EH (cell line): ENCODE results near the gene GALNT10.

Source experiments
- DNase-seq: peaks from one replicate; pipeline ENCODE4 v3.0.0-alpha.2; 2015; ENCODE audit warnings: low read depth

The GALNT10 gene

DNA sequence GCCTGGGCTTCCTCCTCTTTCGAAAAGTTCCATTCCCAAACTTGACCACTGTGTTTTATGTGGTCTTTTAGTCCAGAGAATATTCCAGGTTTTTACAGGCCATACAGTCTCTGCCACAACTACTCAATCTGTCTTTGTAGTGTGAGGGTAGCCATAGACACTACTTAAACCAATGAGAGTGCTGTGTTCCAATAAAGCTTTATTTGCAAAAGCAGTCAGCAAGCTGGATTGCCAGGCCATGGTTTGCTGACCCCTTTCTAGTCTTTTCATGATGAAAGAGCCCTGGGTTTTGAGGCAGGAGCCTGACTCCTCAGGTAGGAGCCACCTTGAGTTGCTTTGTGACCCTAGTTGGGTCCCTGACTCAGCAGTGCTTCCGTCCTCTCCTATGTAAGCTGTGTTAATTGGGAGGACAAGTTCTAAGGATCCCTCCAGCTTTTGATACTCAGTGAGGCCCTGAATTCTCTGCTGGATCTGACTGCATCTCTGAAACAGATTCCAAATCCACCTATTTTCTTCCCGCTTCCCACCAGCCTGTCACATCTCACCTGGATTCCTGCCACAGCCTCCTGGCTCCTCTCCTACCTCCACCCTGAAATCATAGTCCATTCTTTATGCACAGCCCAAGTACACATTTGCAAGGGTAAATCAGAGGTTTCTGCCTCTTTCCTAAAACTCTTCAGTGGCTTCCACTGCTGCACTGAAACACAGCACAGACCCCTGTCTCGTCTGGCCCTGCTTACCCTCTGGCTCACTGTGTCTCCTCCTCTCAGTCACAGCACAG lies 13.5 kb downstream of the GALNT10 start:
- DNase-seq = no peak

DNA sequence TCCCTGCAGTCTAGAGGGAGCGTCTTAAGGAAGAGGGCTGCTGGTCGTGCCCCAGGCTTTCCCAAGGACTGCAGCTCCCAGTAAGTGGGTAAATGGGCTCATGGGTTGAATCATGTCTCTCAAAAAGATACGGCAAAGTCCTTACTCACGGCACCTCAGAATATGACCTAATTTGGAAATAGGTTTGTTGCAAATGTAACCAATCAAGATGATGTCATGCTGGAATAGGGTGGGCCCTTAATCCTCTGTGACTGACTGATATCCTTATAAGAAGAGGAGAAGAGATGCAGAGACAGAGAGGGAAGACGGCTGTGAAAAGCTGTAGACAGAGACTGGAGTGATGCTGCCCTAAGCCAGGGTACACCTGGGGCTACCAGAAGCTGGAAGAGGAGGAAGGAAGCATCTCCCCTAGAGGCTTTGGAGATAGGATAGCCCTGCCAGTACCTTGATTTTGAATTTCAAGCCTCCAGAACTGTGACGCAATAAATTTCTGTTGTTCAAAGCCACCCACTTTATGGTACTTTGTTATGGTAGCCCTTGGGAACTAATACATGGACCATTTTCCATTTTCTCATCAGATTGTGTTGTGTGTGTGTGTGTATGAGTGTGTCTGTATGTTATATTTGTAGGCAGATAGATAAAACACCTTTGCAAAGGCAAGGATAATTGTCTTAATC lies 15.0 kb downstream of the GALNT10 start:
- DNase-seq = peak; percentile 91

DNA sequence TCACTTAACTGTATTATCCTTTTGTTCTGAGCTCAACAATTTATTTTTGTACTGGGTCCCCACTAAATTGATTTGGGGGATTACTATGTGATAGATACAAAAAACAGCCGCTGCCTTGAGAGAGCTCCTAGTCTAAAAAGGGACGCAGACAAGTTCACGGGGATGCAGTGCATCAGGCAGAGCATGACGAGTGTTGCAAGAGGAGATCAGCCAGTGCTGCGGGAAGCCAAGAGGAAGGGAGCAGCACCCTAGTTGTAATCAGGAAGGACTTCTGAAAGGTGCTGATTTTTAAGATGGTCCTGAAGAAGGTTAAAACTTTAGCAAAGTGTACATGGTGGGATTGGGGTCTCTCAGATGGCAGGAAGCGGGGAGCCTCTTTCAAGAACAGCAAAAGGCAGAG lies 15.8 kb downstream of the GALNT10 start:
- no peak for DNase-seq

DNA sequence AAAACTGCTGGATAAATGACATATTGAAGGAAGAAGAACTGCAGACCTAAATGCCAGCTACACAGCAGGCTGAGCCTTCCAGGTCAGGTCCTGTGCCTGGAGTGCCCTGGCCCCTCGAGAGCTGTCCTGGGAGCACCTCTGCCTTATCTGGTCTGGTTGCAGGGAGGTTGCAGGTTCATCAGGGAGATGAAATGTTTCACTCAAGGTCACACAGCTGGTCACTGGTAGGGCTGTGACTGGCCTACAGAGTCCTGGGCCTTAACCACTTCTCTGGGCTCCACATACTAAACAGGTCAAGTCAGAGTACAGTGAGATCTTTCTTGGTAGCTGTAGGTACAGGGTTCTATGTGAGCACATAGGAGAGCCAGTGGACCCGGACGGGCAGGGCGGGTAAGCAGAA lies 16.7 kb downstream of the GALNT10 start:
- DNase-seq = no peak

DNA sequence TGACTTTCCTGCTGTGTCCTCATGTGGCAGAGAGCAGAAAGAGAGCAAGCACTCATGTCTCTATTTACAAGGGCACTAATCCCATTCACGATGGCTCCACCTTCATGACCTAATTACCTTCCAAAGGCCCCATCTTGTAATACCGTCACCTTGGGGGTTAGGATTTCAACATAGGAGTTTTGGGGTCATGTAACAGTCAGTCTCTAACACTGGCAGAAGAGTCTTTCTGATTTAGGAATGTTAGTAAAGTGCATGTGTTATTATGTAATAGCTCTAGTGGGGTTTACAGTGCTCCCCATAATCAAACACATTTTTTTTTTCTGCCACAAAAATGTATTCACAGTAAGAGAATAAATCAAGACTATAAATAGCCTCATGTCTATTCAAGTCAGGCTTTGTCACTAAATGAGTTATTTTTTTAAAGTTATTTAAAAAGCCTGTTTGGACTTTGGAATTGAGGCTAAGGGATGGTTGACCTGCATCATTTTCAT lies 19.1 kb downstream of the GALNT10 start:
- peak; percentile 78 for DNase-seq

DNA sequence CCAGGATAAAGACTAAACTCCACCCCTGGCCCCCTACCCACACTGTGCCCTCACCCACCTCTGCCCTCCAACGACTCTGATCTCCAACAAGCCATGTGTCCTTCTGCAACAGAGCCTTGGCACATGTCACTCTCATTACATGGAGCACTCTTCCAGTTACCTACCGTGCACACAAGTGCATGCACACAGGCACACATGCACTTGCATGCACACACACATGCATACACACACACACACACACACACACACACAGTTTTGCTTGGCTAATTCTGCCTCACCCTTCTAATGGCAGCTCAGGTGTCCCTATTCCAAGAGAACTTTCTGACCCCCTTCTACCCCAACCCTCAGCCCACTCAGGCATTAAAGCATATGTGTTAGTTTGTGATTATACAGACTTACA lies 19.6 kb downstream of the GALNT10 start:
- DNase-seq = no peak

DNA sequence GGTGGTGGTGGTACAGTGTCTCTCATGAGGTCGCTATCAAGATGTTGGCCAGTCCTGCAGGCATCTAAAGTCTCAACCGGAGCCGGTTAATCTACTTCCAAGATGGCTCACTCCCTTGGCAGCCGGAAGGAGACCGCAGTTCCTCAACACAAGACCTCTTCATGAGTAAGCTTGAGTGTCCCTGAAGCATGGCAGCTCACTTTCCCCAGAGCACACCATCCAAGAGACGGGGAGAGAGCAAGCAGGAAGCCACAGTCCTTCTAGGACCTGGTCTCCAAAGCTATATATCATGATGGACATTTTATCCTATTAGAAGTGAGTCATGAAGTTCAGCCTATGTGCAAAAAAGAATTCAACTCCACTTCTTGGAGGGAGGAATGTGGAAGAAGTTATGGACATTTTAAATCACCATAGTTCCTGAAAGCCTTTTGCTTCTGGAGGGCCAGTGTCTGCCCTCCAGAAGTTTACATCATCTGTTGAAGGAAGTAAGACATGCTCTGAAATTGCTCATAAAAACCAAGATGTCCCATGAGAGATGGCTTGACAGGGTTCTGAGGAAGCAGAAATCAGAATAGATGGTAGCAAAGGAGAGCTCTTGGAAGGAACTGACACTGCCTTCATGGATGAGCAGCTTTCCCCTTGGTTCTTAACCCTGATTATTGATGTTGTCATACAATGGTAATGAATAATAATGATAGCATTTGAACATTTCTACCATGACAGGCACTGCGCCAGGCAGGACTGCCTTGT lies 21.3 kb downstream of the GALNT10 start:
- peak; percentile 94 for DNase-seq

DNA sequence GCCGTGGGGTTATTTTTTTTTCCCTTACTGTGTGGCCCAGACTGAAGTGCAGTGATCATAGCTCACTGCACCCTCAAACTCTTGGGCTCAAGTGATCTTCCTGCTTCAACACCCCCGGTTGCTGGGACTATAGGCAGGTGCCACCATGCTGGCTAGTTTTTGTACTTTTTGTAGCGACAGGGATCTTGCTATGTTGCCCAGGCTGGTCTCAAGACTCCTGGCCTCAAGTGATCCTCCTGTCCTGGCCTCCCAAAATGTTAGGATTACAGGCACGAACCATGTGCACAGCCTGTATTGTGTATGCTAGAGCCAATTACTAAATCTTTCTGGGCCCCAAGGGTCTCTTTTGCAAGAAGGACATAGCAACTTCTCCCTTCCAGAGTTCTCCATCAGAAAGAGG lies 23.1 kb downstream of the GALNT10 start:
- DNase-seq = no peak

DNA sequence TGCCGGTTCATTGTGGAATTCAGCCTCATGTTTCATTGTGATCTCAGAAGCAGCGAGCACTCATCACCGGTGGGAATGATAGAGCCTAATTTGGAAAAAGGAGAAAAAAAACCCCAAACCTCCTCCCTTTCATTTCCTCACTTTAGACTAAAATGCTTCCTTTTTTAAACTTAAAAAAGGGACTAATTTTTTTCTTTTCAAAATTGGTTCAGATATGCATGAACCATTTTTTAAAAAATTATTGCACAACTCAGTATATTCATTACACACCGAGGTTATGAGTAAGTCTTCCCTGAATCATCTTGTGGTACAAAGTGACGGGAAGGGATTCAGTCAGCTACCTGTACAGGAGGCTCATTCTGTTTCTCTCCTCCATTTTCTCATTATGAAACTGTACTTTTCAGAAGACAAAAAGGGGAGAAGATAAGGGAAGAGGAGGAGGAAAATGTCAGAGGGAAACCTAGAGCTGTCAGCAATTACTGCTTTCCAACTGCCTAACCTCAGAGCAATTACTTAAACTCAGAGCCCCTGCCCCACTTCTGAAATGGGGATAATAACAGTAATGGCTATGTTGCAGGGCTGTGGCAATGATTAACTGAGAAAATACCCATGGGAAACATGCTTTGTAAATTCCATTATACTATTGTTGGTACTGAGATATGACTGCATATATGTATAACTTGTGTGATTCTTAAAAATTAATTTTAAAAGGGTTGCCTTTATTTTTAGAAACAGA lies 24.0 kb downstream of the GALNT10 start:
- peak; percentile 60 for DNase-seq

DNA sequence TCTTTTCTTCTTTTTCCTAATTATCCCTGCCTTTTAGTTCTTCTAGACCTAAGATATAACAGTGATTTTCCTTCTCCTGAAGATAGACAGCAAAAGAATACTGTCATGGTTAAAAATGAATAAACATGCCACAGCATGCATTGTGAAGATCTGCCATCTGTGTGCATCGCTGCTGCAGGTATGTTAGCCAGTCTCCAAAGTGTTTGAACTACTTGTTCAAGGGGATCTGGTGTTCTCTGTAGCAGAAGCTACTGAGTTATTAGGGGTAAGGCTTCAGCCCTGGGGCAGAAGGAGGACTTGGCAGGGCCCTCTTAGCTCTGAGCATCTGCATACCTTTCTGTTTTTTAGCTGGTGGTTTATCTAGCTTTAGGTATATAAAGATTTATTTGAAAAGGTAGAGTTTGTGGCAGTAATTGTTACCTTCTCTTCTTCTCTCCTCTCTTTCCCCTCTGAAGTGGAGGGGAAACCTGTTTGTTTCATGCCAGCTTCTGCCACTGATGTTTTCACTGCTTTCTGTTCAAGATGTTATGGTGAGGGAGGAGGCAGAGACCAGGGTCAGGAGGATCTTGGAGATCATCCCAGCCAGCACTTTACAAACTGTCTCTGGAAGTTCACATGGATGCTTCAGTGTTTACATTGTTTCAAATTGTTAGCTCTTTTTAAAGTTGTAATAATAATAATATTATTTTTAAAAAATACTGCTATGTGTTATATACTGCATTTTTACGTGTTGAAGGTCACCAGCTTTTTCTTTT lies 25.2 kb downstream of the GALNT10 start:
- DNase-seq = peak; percentile 54

DNA sequence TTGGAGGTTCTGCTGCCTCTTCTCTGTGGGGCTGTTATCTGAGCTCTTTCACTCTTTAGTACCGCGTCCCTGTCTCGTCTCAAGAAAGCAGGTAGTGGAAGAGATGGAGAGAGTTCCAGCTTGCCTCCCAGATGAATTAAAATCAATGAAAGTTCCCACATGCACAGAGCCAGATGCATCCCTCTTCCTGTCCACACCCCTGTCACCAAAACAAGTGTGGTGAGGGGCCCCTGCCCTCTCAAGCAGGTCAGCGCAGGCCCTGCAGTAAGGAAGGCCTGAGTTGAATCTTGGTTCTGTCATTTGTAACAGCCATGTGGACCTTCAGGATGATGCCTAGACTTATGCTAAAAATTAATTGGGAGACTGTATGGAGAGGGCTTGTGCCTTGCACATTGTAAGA lies 26.9 kb downstream of the GALNT10 start:
- DNase-seq = no peak

DNA sequence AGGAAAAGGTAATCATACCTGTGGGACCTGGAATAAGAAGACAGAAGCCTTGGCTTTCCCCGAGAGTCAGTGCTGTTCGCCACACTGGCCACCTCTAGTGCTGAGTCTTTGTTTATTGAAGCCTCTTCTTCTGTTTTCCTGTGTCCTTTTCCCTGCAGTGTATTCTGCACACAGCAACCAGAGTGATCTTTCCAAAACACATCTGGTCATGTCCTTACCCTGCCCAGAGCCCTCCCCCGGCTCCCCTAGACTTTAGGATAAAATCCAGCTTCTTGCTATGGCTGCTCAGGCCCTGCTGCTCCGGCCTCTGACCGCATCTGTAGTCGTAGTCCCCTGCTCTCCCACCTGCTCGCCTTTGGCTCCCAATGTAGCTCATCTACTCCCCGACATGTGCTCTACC lies 28.3 kb downstream of the GALNT10 start:
- no peak for DNase-seq

DNA sequence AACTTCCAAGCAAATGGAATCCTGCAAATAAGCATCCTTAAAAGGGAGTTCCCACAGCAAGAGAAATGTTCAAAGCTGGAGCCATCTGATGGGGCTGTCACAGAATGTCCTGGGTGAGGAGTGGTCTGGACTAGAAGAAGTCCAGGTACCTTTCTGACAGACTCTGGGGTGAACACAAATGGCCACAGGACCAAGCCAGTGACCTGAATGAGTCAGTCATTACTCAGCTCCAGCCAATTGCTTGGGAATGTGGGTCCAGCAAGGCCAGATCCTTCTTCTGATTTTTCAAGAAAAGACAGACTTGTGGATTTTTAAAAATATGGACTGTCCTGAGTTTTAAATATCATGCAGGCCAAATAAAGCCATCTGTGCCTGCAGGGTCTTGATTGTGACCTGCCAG lies 30.1 kb downstream of the GALNT10 start:
- DNase-seq = peak; percentile 87

DNA sequence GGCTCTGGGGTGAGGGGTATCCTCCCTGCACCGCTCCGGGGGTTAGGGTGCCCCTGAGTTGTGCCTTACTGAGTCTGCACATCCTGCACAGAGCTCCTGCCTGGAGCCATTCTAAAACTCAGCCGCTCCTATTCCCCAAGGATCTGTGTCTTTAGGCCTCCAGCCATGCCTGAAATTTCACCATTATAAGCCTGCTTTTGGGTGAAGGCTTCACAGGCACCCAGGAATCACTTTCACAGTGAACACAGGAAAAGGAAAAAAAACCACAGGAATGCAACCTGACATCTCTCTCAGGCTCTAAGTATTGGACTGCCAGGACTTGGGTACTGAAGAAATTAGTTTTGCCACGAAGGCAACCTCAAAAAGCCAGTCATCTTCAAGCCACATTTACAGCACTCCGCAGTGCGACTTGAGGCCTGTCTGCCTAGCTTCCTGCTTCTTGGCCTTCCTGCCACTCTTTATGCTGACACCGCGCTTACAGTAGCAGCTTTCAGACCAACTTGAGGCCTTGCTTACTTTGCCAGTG lies 30.9 kb downstream of the GALNT10 start:
- DNase-seq = peak; percentile 98

DNA sequence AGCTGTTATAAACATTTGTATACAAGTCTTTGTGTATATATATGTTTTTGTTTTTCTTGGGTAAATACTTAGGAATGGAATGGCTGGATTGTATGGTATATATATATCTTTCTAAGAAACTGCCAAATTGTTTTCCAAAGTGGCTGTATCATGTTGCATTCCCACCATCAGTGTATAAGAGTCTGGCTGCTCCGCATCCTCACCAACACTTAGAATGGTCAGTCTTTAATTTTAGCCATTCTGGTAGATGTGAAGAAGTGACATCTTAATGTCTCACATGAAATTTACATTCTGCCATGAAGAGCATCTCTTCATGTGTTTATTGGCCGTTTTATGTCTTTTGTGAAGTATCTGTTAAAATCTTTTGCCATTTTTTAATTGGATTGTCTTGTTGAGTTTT lies 31.9 kb downstream of the GALNT10 start:
- DNase-seq = no peak

DNA sequence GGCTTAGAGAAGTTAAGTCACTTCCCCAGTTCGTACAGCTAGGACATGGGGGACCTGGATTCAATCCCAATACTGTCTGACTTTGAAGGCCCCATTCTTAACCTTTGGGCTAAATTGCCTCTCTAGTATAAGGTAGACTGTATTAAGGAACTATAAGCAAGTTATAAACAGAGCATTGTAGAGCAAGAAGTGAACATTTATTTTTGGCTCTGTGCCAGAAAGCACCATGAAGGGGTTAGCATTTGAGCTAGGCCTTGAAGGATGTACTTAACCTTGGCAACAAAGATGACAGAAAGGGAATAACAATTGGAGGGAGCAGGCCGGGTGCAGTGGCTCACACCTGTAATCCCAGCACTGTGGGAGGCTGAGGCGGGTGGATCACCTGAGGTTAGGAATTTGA lies 32.8 kb downstream of the GALNT10 start:
- no peak for DNase-seq

DNA sequence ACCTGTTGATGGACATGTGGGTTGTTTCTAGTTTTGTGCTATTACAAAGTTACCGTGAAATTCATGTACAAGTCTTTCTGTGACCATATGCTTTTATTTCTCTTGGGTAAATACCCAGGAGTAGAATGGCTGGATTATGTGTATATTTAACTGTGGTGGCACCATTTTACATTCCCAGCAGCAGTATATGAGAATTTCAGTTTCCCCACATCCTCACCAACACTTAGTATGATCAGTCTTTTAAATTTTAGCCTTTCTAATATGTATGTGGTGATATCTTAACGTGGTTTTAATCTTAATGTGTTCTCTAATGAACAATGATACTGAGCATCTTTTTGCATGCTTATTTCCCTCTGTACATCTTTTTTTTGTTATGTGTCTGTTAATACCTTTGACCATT lies 36.6 kb downstream of the GALNT10 start:
- DNase-seq = no peak

DNA sequence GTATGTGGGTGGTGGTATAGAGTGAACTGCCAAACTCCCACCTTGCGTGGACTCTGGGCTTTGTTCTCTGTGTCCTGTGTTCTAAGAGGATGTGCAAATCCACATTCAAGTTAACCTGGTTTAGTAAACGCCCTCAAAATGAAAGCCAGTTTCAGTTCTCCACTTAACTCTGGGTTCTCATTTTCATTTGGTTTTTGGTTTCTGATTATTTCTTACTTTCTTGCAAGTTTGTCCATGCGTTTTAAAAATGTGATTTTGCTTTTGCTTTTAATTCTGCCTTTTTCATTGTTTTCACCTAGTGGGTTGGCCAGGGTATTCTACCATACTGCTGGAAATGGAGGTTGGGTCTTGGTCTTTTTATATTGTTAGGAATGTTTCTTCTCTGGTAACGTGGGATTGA lies 38.2 kb downstream of the GALNT10 start:
- DNase-seq = no peak

DNA sequence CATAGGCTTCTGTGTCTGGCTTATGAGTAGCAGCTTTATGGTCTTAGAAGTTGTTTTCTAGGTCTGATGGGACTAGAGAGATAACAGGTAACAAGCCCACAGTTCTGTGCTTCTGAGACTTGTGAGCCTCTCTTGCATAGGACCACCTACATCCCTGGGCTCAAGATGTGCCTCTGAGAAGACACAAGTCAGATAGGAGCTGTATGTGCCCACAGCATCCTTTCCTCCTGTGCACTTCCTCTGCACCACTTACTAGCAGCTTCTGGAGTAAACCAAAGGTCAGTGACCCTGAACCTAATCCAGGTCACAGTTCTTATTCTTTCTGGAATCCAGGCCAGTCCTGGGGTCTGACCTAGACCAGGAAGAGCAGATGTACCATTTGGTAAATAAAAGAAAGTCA lies 40.0 kb downstream of the GALNT10 start:
- DNase-seq = no peak

DNA sequence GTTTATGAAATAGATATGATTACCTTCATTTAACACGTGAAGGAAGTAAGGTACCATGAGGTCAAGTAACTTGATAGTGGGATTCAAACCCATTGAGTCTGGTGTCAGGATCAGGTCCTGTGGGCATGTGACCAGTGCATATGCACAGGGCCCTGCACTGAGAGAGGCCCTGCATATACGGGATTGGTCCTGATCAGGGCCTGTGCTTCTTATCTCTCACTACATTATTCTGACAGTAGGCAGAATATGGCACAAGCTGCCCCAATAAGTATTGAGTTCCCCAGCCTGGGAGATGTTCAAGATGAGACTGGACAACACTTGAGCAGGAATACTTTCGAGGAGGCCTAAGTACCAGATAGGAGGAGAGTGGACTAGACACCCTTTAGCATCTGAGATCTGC lies 44.0 kb downstream of the GALNT10 start:
- no peak for DNase-seq

DNA sequence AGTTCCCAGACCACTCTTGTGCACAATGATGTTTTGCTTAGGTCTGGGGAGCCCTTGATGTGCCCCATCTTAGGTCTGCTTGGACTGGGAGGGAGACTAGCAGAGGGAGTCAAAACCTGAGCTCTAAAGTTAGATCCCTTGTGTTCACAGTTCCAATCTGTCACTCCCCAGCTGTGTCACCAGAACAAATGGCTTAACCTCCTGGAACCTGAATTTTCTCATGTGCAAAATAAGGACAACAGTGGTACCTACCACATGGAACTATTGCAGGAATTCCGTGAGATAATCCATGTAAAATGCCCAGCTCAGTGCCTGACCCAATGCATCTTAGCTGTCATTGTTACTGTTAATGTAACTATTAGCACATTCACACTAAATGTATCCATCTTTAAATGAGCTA lies 45.5 kb downstream of the GALNT10 start:
- no peak for DNase-seq
